ENCODE measurements around the gene CD1D.

GRCh38 chr1:158153746-158154444 lies 26.8 kb upstream of the CD1D start:
- TF ChIP-seq CTCF (IDR thresholded peaks at IDR 0.05), result no peak
- no peak for TF ChIP-seq POLR2A (IDR thresholded peaks at IDR 0.05)
- no peak for TF ChIP-seq POLR2AphosphoS5 (IDR thresholded peaks at IDR 0.05)
- no peak for TF ChIP-seq EP300 (IDR thresholded peaks at IDR 0.05)

All from sigmoid colon (tissue), 4 donors.